Duodenal mucosa (tissue), 2 donors: Measurements from ENCODE around the gene ADGRA3.

ENCODE experiments used
- H3K27ac ChIP-seq: one replicate; pipeline ENCODE4 v1.7.0; 2013; ENCODE audit warnings: low read depth, low read length
- H3K27me3 ChIP-seq, 2 donors: one replicate each; pipeline ENCODE4 v1.7.0; 2013; ENCODE audit warnings: low read length in 2 of 2, control low read depth in 1 of 2; ENCODE audit not compliant: insufficient read depth in 2 of 2, control insufficient read depth in 1 of 2
- H3K36me3 ChIP-seq, 2 donors: one replicate each; pipeline ENCODE4 v1.7.0; 2013; ENCODE audit warnings: low read length in 2 of 2, control low read depth in 1 of 2; ENCODE audit not compliant: insufficient read depth in 2 of 2, control insufficient read depth in 1 of 2
- H3K4me1 ChIP-seq, 2 donors: one replicate each; pipeline ENCODE4 v1.7.0; 2013; ENCODE audit warnings: low read length in 2 of 2, control low read depth in 1 of 2; ENCODE audit not compliant: insufficient read depth in 2 of 2, control insufficient read depth in 1 of 2
- H3K4me3 ChIP-seq, 2 donors: one replicate each; pipeline ENCODE4 v1.7.0; 2013; ENCODE audit warnings: low read length in 2 of 2, low read depth in 1 of 2
- H3K9ac ChIP-seq, 2 donors: one replicate each; pipeline ENCODE4 v1.7.0; 2013; ENCODE audit warnings: low read length in 2 of 2, low read depth in 1 of 2
- H3K9me3 ChIP-seq, 2 donors: one replicate each; pipeline ENCODE4 v1.7.0; 2013; ENCODE audit warnings: low read length in 2 of 2, control low read depth in 1 of 2; ENCODE audit not compliant: control insufficient read depth in 1 of 2

ADGRA3 gene

GRCh38 chr4:22498866-22499265 is 17.0 kb downstream of the ADGRA3 start:
- Histone ChIP-seq H3K4me1 (peaks cover 6 to 21% of the 10 kb centered on the region in 2 donors), H3K27me3 (no peaks in the 10 kb centered on the region), H3K4me3 (no peak overlapping the region), H3K27ac (no peak overlapping the region), H3K9me3 (no peaks in the 10 kb centered on the region), H3K36me3 (no peaks in the 10 kb centered on the region), H3K9ac (no peak overlapping the region)

GRCh38 chr4:22496165-22496813 is 19.6 kb downstream of the ADGRA3 start:
- H3K4me1 ChIP-seq = peaks cover 8 to 18% of the 10 kb centered on the region in 2 donors
- no peak overlapping the region for H3K27ac ChIP-seq
- no peaks in the 10 kb centered on the region for H3K9me3 ChIP-seq
- no peak overlapping the region for H3K9ac ChIP-seq
- H3K36me3 ChIP-seq = no peaks in the 10 kb centered on the region
- H3K4me3 ChIP-seq = no peak overlapping the region
- H3K27me3 ChIP-seq = no peaks in the 10 kb centered on the region

GRCh38 chr4:22493523-22493922 is 22.3 kb downstream of the ADGRA3 start:
- H3K36me3 ChIP-seq = no peaks in the 10 kb centered on the region
- H3K4me3 ChIP-seq = no peak overlapping the region
- no peak overlapping the region for H3K27ac ChIP-seq
- H3K27me3 ChIP-seq = no peaks in the 10 kb centered on the region
- H3K9me3 ChIP-seq = no peaks in the 10 kb centered on the region
- H3K9ac ChIP-seq = no peak overlapping the region
- peaks cover 7 to 18% of the 10 kb centered on the region in 2 donors for H3K4me1 ChIP-seq

DNA sequence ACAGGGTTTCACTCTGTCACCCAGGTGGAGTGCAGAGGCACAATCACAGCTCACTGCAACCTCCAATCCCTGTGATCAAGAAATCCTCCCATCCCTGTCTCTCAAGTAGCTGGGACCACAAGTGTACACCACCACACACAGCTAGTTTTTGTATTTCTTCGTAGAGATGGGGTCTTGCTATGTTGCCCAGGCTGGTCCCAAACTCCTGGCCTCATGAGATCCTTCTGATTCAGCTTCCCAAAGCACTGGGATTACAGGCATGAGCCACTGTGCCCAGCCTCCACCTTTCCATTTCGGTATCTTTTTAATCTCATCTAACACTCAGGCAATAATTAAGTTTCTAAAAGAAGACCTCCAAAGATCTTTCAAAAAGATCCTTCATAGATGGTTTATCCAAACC is 22.9 kb downstream of the ADGRA3 start:
- H3K9me3 ChIP-seq = no peaks in the 10 kb centered on the region

GRCh38 chr4:22491939-22492338 is 23.9 kb downstream of the ADGRA3 start:
- no peak overlapping the region for H3K27ac ChIP-seq
- H3K4me1 ChIP-seq = peaks cover 7 to 18% of the 10 kb centered on the region in 2 donors
- H3K9ac ChIP-seq = no peak overlapping the region
- no peaks in the 10 kb centered on the region for H3K9me3 ChIP-seq
- H3K4me3 ChIP-seq = no peak overlapping the region
- H3K36me3 ChIP-seq = no peaks in the 10 kb centered on the region
- no peaks in the 10 kb centered on the region for H3K27me3 ChIP-seq

More for the DNA sequence above, 22.9 kb downstream of the ADGRA3 start:
- Histone ChIP-seq H3K36me3 (no peaks in the 10 kb centered on the region), H3K27ac (no peak overlapping the region), H3K27me3 (no peaks in the 10 kb centered on the region), H3K4me1 (peaks cover 7 to 18% of the 10 kb centered on the region in 2 donors), H3K9ac (no peak overlapping the region), H3K4me3 (no peak overlapping the region)

- Histone ChIP-seq H3K27ac (no peak overlapping the region), H3K9me3 (no peaks in the 10 kb centered on the region), H3K27me3 (no peaks in the 10 kb centered on the region), H3K36me3 (no peaks in the 10 kb centered on the region), H3K4me1 (peaks cover 7 to 18% of the 10 kb centered on the region in 2 donors), H3K9ac (no peak overlapping the region), H3K4me3 (peak overlapping the region; percentile 37 to 61)
Observed at GRCh38 chr4:22490718-22491315, 25.0 kb downstream of the ADGRA3 start.

- no peaks in the 10 kb centered on the region for H3K36me3 ChIP-seq
- H3K27ac ChIP-seq = no peak overlapping the region
- H3K27me3 ChIP-seq = no peaks in the 10 kb centered on the region
- no peak overlapping the region for H3K9ac ChIP-seq
- H3K4me1 ChIP-seq = peaks cover 7 to 19% of the 10 kb centered on the region in 2 donors
- H3K4me3 ChIP-seq = no peak overlapping the region
- H3K9me3 ChIP-seq = no peaks in the 10 kb centered on the region
Observed at GRCh38 chr4:22488106-22488505, 27.8 kb downstream of the ADGRA3 start.

DNA sequence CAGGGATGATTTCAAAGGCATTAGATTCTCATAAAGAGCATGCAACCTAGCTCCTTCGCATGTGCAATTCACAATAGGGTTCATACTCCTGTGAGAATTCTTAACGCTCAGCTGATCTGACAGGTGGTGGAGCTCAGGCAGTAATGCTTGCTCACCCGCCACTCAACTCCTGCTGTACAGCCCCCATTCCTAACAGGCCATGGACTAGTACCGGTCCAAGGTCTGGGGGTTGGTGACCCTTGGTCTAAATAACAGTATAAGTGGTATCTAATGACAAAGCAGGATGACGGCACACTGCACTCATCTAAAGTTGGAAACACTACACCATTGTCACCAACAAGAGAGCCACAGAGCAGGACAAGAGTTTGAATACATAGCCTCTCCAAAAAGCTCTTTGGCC is 28.5 kb downstream of the ADGRA3 start:
- H3K36me3 ChIP-seq = no peaks in the 10 kb centered on the region
- H3K4me1 ChIP-seq = peaks cover 7 to 20% of the 10 kb centered on the region in 2 donors
- H3K27ac ChIP-seq = no peak overlapping the region
- H3K27me3 ChIP-seq = no peaks in the 10 kb centered on the region
- no peaks in the 10 kb centered on the region for H3K9me3 ChIP-seq
- H3K4me3 ChIP-seq = no peak overlapping the region
- no peak overlapping the region for H3K9ac ChIP-seq

GRCh38 chr4:22486276-22486675 is 29.6 kb downstream of the ADGRA3 start:
- Histone ChIP-seq H3K9me3 (no peaks in the 10 kb centered on the region), H3K4me3 (no peak overlapping the region), H3K4me1 (peaks cover 4 to 16% of the 10 kb centered on the region in 2 donors), H3K27me3 (no peaks in the 10 kb centered on the region), H3K27ac (no peak overlapping the region), H3K36me3 (no peaks in the 10 kb centered on the region), H3K9ac (no peak overlapping the region)

DNA sequence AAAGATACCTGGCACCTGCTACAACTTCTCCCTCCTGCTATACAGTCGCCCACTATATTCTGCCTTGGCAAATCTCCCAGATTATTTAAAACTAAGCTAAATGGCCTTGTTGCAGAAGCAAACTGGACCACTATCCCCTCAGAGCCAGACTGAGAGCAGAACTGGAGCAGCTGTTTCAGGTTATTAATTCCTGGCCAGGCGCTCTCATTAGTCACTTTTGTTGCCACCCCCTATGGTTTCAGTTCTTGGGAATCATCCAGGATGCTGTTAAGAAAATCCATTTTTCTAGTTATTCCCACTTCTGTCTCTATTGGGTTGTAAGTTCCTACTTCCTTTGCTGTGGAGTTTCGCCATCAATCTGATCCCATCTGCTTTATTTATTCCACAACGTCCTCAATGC is 30.1 kb downstream of the ADGRA3 start:
- Histone ChIP-seq H3K27me3 (no peaks in the 10 kb centered on the region), H3K9ac (no peak overlapping the region), H3K9me3 (no peaks in the 10 kb centered on the region), H3K36me3 (no peaks in the 10 kb centered on the region), H3K27ac (no peak overlapping the region), H3K4me3 (no peak overlapping the region), H3K4me1 (peaks cover 0 to 16% of the 10 kb centered on the region in 2 donors)
